ENCODE data around the gene UQCRHL. TPM values are rescaled to one million over a fixed set of nuclear protein-coding genes. Genes with fewer than 3 reads are reported as not detected.

The UQCRHL gene
- total and polyA plus RNA-seq, 2 donors (not counting 1 experiment from before 2014, with no cell fraction given), result 0.98 to 1.8 TPM

- Mint-ChIP-seq H3K4me1 (peaks cover 26% of the 10 kb centered on the region), H3K27ac (peak overlapping the region; percentile 72), H3K4me3 (peak overlapping the region; percentile 75), H3K9me3 (ENCODE audit: insufficient read depth) (no peaks in the 10 kb centered on the region), H3K27me3 (no peaks in the 10 kb centered on the region)
- intact Hi-C loops (cut with micrococcal nuclease), result loop anchor here (10.0 kb wide), 1 partner anchor 149 kb away; no protein-coding TSS in a partner anchor
- POLR2A ChIA-PET, result interaction anchor here (0.7 to 9.4 kb wide), 3 partner anchors 8 to 203 kb away, joined by 4 to 221 read pairs (median 5); no protein-coding TSS in a partner anchor
- peaks cover 25% of the 10 kb centered on the region for H3K79me2 ChIP-seq (ENCODE audit: control insufficient read depth, insufficient read depth, low read length)
- WGBS (ENCODE audit: insufficient coverage), result 0% methylated on average over 2 of the region's 3 CpGs
- H3K4me3 ChIP-seq (ENCODE audit: control extremely low read depth in 1 of 5, extremely low read depth in 1 of 5, insufficient read depth in 1 of 5, low read depth in 2 of 5, low read length in 4 of 5), result peak overlapping the region in 1 of 5 experiments; percentile 5
- peaks cover 0 to 3% (median 0%) of the 10 kb centered on the region in 3 donors for H3K9me3 ChIP-seq (ENCODE audit: control extremely low read depth in 1 of 3, control insufficient read depth in 2 of 3, insufficient read depth in 1 of 3, low read length in 2 of 3)
- ATAC-seq (ENCODE audit: low read depth), result no peak
- no peaks in the 10 kb centered on the region for H3K27me3 ChIP-seq (replicated peaks in 1 of 4; ENCODE audit: control extremely low read depth in 1 of 4, control insufficient read depth in 3 of 4, insufficient read depth in 4 of 4, low read length in 3 of 4)
- peaks cover 30 to 46% of the 10 kb centered on the region in 2 donors for H3K4me1 ChIP-seq (ENCODE audit: control insufficient read depth in 2 of 2, insufficient read depth in 2 of 2, low read length in 2 of 2)
- H2AFZ ChIP-seq (ENCODE audit: insufficient read depth, low read depth, low read length, poor library complexity, severe bottlenecking), result peak overlapping the region; percentile 51
- DNase-seq, result no peak
- H3K36me3 ChIP-seq (replicated peaks in 1 of 2; ENCODE audit: control extremely low read depth in 1 of 2, control insufficient read depth in 1 of 2, extremely low read depth in 1 of 2, insufficient read depth in 2 of 2, low read length in 1 of 2), result no peaks in the 10 kb centered on the region
- H3K27ac ChIP-seq (ENCODE audit: low read length in 2 of 2), result peak overlapping the region; percentile 49 to 71
- peak overlapping the region; percentile 19 for H3K9ac ChIP-seq (ENCODE audit: low read length)
- H3K4me2 ChIP-seq (replicated peaks; ENCODE audit: low read depth, low read length, poor library complexity, severe bottlenecking), result peak overlapping the region; percentile 67
- no peaks in the 10 kb centered on the region for H4K20me1 ChIP-seq (ENCODE audit: control insufficient read depth, insufficient read depth, low read length, poor library complexity, severe bottlenecking)
- CTCF ChIA-PET, result interaction anchor here (0.6 to 2.2 kb wide), 9 partner anchors 10 to 132 kb away, joined by 3 to 9 read pairs (median 4); partner anchors contain the start of gene ZBTB17
- TF ChIP-seq CTCF (IDR thresholded peaks at IDR 0.05), result no peak
- no peak for TF ChIP-seq EZH2 (IDR thresholded peaks at IDR 0.05; ENCODE audit: borderline replicate concordance, insufficient read depth, low read depth, low read length, poor library complexity, severe bottlenecking)
These were observed 36.5 kb upstream of the UQCRHL start for GRCh38 chr1:15843826-15844572.

- Mint-ChIP-seq H3K4me1 (peaks cover 27% of the 10 kb centered on the region), H3K27ac (peak overlapping the region; percentile 79), H3K9me3 (ENCODE audit: insufficient read depth) (no peaks in the 10 kb centered on the region), H3K4me3 (no peak overlapping the region), H3K27me3 (no peaks in the 10 kb centered on the region)
- Histone ChIP-seq H3K27ac (ENCODE audit: low read length in 2 of 2) (no peak overlapping the region), H3K9me3 (ENCODE audit: control extremely low read depth in 1 of 3, control insufficient read depth in 2 of 3, insufficient read depth in 1 of 3, low read length in 2 of 3) (peaks cover 0 to 4% (median 0%) of the 10 kb centered on the region in 3 donors), H3K79me2 (ENCODE audit: control insufficient read depth, insufficient read depth, low read length) (no peaks in the 10 kb centered on the region), H4K20me1 (ENCODE audit: control insufficient read depth, insufficient read depth, low read length, poor library complexity, severe bottlenecking) (no peaks in the 10 kb centered on the region), H3K27me3 (replicated peaks in 1 of 4; ENCODE audit: control extremely low read depth in 1 of 4, control insufficient read depth in 3 of 4, insufficient read depth in 4 of 4, low read length in 3 of 4) (no peaks in the 10 kb centered on the region), H3K4me1 (ENCODE audit: control insufficient read depth in 2 of 2, insufficient read depth in 2 of 2, low read length in 2 of 2) (peaks cover 20 to 38% of the 10 kb centered on the region in 2 donors), H3K9ac (ENCODE audit: low read length) (no peak overlapping the region), H3K36me3 (replicated peaks in 1 of 2; ENCODE audit: control extremely low read depth in 1 of 2, control insufficient read depth in 1 of 2, extremely low read depth in 1 of 2, insufficient read depth in 2 of 2, low read length in 1 of 2) (no peaks in the 10 kb centered on the region), H3K4me2 (replicated peaks; ENCODE audit: low read depth, low read length, poor library complexity, severe bottlenecking) (no peak overlapping the region), H2AFZ (ENCODE audit: insufficient read depth, low read depth, low read length, poor library complexity, severe bottlenecking) (no peak overlapping the region), H3K4me3 (ENCODE audit: control extremely low read depth in 1 of 5, extremely low read depth in 1 of 5, insufficient read depth in 1 of 5, low read depth in 2 of 5, low read length in 4 of 5) (no peak overlapping the region)
- TF ChIP-seq CTCF (IDR thresholded peaks at IDR 0.05) (no peak), EZH2 (IDR thresholded peaks at IDR 0.05; ENCODE audit: borderline replicate concordance, insufficient read depth, low read depth, low read length, poor library complexity, severe bottlenecking) (no peak)
- WGBS (ENCODE audit: insufficient coverage), result 100% methylated on average over 2 of the region's 4 CpGs
- ATAC-seq (ENCODE audit: low read depth) (no peak), DNase-seq (no peak)
- CTCF ChIA-PET, result interaction anchor here (3.3 kb wide), 1 partner anchor 8 kb away, joined by 17 read pairs; the partner anchor contains the start of gene SPEN
- POLR2A ChIA-PET, result interaction anchor here (0.5 to 9.6 kb wide), 2 partner anchors 9 to 14 kb away, joined by 4 to 221 read pairs; partner anchors contain the start of gene SPEN
- intact Hi-C loops (cut with micrococcal nuclease), result loop anchor here (5.0 kb wide), 1 partner anchor 529 kb away; the partner anchor contains the start of gene SZRD1
These were observed 31.3 kb upstream of the UQCRHL start for GRCh38 chr1:15838721-15839120.
